LNCAP (cell line): ENCODE measurements around the gene CCDC73.

Experiments used
- TF ChIP-seq, protein P1 (sequence below): fragments of 450-650 bp; IDR thresholded peaks from 2 replicates; pipeline ENCODE4 v1.5.1; 2017; ENCODE audit warnings: mild to moderate bottlenecking

The CCDC73 gene

DNA sequence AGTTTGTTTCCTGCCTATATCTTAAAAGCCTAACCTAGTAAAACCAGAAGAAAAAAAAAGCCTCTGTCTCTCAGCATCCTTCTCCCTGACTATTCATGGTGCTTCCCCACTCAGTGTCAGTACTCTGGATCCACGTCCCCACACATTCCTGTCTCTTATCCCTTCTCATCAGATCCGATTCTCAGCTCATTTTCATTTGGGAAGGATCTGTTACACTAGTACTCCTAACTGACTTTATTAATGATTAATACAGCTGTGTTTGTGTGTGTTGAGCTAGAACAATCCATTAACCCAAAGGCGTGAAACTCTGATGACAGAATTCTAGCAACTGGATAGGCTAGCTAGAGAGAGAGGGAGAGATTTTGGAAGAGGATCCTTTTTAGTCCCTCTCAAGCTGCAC is 36.8 kb upstream of the CCDC73 start:
- TF ChIP-seq, protein P1, sequence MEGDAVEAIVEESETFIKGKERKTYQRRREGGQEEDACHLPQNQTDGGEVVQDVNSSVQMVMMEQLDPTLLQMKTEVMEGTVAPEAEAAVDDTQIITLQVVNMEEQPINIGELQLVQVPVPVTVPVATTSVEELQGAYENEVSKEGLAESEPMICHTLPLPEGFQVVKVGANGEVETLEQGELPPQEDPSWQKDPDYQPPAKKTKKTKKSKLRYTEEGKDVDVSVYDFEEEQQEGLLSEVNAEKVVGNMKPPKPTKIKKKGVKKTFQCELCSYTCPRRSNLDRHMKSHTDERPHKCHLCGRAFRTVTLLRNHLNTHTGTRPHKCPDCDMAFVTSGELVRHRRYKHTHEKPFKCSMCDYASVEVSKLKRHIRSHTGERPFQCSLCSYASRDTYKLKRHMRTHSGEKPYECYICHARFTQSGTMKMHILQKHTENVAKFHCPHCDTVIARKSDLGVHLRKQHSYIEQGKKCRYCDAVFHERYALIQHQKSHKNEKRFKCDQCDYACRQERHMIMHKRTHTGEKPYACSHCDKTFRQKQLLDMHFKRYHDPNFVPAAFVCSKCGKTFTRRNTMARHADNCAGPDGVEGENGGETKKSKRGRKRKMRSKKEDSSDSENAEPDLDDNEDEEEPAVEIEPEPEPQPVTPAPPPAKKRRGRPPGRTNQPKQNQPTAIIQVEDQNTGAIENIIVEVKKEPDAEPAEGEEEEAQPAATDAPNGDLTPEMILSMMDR: no peak

DNA sequence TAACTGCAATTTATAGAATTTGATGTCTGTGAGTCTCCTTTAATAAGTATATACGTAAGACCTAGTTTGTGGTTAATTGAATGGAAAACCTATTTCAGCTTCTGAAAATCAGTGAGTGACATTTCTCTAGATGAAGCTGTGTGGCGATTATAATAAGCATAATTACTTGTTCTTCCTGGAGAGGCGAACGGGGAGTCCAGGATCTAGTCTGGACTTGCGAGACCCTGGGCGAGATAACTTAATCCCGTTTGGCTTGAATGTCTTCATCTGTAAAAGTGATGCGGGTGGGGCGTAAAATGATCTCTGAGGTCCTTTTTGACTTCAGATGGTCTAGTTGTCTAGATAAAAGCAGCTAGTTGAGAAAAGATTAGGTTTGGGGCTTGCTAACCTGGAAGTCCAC is 36.3 kb upstream of the CCDC73 start:
- TF ChIP-seq, protein P1: no peak

DNA sequence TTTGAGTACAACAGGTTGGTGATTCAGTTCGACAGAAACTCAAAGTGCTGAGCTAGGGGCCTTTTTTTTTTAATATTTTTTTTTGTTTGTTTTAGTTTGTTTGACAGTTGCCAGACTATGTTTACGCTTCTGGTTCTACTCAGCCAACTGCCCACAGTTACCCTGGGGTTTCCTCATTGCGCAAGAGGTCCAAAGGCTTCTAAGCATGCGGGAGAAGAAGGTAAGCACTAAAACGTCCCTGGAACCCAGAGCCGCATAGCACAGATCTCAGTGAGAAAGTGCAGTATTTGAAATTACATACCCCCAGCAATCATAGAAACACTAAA is 35.9 kb upstream of the CCDC73 start:
- TF ChIP-seq, protein P1: no peak

DNA sequence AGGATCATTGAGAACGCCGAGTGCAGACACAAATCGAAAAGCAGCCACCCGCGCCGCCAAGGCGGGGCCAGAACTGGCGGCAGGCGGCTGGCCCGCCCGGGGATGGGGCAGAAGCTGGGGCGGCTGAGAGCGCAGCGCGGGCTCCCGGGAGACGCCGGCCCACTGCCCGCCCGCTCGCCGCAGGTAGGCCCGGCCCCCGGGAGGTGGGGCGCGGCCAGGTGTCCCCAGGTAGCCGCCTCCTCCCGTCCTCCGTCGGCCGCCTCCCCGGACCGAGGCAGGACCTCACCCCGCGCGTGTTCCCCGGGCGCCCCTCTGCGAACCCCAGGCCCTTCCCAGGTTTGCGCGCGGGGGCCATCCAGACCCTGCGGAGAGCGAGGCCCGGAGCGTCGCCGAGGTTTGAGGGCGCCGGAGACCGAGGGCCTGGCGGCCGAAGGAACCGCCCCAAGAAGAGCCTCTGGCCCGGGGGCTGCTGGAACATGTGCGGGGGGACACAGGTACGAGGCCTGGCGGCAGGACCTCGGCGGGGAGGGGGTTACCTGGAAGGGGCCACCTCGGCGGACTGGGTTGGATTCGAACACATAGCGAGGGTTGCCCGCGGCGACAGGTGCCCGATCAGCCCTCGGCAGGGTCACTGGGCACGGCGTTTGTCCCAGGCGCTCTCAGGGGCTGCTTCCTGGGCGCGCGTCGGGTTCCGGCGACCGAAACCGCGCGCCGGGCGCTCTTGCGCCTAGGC is 35.4 kb upstream of the CCDC73 start, which contains the start of gene PRRG4:
PRRG4 (plus strand) TSS at position 248 of the 733 bp plus-strand sequence. CDS start 603 bp downstream, outside the sequence.
- TF ChIP-seq, protein P1: no peak

DNA sequence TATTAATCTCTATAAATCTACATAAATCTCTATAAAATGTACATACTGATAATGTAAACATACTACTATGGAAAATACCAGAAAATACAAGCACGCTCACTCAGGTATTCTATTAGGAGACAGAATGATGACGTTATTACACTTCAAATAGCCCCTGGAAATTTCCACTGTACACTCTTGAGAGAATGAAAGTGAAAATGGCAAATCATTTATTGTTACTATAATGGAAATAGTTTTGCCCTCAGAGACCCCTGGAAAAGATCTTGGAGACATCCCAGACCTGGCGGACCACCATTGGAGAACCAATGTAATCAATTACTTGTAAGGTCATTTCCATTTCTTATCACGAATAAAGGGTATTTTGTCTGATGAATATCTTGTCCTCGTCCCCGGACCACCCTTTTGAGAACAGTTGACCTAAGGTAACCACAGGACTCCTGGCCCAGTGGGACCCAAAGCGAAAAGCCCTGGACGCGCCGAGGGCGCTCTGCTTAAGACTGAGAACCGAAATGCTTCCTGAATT is 34.8 kb upstream of the CCDC73 start:
- TF ChIP-seq, protein P1: no peak

DNA sequence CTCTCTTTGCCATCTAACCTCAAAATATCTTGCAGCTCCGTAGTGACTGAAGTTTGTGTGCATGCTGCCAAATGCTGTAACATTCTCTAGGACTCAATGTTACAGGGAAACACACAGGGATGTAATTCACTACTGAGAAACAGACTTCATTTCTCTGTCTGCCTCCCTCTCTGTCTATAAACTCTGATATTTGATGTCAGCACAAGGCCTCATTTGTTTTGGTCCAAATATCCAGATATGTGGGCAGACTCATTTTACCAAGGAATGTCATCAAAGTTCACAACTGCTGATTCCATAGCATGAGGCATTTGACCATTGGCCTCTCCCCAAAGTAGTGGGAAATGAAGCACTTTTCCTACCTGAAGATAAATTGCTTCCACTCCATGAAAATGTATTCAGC is 32.8 kb upstream of the CCDC73 start:
- TF ChIP-seq, protein P1: no peak

DNA sequence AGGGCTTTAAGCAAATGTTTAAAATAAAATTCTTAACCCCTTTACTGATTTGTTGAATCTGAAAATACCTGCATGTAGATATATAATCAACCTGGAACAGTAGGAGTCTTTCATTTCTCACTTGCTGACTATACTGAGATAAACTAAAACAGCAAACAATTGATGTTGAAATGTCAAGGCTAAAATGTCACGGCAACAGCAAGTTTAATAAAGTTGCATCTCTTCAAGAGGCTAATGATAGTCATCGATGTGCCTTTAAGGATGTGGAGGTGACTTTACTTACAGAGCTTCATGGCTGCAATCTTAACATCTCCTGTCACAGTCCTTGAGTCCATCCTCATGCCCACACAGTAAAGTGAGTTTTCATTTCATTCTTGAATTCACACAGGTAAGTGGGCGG is 31.7 kb upstream of the CCDC73 start:
- TF ChIP-seq, protein P1: no peak
